Measurements from ENCODE around the gene CRACR2B.

Gene CRACR2B

DNA sequence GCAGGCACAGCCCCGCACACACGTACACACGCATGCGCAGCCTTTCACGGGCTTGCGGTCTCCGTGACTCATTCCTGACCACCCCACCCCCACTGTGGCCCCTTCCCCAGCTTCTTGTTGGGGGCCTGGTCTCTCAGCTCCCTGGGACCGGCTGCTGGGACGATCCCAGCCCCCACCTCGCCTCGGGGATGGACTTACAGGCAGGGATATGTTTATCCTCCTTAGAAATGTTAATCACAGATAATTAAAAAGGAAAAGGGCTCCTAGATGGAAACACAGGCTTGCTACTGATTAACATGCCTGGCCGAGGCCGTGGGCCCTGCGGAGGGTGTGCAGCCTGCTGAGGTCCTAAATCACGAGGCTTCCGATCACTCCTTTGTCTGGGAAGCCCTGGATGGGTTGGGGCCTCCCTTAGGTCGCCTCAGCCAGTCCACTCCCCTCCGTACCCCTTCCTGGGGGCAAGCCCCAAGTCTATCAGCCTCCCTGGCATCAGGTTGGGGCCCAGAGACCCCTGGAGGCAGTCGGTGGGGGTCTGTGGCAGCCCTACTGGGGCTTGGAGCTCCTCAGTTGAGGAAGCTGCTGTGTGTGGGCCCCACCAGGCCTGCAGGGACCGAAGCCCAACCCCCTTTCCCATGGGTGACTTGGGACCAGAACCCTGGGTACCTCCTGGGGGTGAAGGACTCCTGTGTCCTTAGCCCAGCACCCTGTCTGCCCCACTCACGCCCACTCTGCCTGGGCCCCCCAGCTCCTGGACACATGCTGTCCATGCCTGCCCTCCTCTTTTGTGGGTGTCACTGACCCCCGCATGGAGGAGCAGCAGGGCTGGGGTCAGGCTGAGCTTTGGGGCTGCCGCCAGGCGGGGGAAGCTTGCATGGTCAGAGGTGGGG is 35.5 kb downstream of the CRACR2B start:
- H3K36me3 ChIP-seq (ENCODE audit: control insufficient read depth, insufficient read depth, low read length), result no peaks in the 10 kb centered on the region; the same call in 1 of the 2 replicates

DNA sequence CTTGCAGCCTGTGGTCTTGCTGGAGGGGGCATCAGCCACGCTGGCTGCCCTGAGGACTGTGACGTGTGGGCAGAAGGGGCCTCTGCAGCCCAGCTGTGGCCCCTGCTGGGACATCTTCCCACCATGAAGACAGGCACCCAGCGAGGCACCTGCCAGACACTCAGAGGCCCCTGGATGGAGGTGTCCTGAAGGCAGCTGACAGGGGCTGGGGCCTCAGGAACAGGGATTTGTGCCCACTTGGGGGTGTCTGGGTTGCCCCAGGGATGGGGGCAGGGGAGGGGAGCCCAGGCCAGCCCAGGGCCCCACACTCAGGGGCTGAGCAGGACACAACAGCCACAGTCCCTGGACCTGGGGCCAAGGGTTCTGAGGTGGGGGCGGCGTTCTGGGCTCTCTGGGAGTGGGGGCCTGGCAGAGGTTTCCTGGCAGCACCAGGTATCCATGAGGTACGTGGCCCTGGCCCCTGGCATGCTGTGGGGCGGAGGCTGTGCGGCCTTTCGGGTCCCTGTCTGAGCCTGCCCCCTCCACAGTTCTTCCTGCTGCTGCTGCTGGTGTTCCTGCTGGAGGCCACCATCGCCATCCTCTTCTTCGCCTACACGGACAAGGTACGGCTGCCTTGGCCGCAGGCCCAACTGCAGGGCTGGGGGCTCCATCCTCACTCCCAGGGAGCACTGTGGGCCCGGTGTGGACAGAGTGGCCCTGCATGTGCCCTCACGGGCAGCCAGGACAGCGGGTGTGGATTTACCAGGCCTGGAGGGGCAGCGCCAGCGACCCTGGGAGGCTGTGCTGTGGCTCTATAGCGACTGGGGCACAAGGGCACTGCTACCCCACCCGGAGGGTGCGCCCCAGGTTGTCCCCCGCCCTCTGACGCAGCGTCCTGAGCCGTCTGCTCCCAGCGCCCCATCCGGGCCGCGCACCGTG is 36.5 kb downstream of the CRACR2B start:
- no peaks in the 10 kb centered on the region; the same call in 1 of the 2 replicates for H3K36me3 ChIP-seq (ENCODE audit: control insufficient read depth, insufficient read depth, low read length)
- H3K27me3 ChIP-seq (replicated peaks; ENCODE audit: control insufficient read depth, insufficient read depth, low read length), result no peaks in the 10 kb centered on the region
- no peak overlapping the region for H3K4me3 ChIP-seq (replicated peaks; ENCODE audit: low read depth, low read length)
- TF ChIP-seq, protein P1, sequence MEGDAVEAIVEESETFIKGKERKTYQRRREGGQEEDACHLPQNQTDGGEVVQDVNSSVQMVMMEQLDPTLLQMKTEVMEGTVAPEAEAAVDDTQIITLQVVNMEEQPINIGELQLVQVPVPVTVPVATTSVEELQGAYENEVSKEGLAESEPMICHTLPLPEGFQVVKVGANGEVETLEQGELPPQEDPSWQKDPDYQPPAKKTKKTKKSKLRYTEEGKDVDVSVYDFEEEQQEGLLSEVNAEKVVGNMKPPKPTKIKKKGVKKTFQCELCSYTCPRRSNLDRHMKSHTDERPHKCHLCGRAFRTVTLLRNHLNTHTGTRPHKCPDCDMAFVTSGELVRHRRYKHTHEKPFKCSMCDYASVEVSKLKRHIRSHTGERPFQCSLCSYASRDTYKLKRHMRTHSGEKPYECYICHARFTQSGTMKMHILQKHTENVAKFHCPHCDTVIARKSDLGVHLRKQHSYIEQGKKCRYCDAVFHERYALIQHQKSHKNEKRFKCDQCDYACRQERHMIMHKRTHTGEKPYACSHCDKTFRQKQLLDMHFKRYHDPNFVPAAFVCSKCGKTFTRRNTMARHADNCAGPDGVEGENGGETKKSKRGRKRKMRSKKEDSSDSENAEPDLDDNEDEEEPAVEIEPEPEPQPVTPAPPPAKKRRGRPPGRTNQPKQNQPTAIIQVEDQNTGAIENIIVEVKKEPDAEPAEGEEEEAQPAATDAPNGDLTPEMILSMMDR (IDR thresholded peaks at IDR 0.05; ENCODE audit: insufficient read depth, low read length, poor library complexity, severe bottlenecking), result no peak
- no peak for DNase-seq (ENCODE audit: extremely low read depth, insufficient read length)

More for the DNA sequence above, 35.5 kb downstream of the CRACR2B start:
- Histone ChIP-seq H3K4me3 (replicated peaks; ENCODE audit: low read depth, low read length) (no peak overlapping the region), H3K27me3 (replicated peaks; ENCODE audit: control insufficient read depth, insufficient read depth, low read length) (no peaks in the 10 kb centered on the region)
- DNase-seq (ENCODE audit: extremely low read depth, insufficient read length), result no peak
- TF ChIP-seq, protein P1 (IDR thresholded peaks at IDR 0.05; ENCODE audit: insufficient read depth, low read length, poor library complexity, severe bottlenecking), result no peak

DNA sequence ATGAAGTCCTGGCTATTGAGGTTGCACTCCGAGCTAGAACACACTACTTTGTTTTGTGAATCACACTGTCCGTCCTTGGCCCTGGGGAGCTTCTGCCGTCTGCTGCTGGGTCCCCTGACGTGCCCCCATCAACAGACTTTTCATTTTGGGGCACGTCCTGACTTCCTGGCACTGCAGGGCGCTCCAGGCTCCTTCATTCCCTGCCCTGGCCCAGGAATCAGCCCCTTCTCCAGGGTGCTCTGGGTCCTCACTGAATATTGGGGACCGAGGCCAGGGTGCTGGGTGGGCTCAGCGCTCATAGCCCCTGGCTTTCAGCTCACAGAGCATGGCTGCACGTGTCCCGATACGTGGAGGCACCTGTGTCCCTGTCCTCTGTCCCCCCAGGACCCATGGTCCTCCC is 37.2 kb downstream of the CRACR2B start:
- no peaks in the 10 kb centered on the region for H3K27me3 ChIP-seq (replicated peaks; ENCODE audit: control insufficient read depth, insufficient read depth, low read length)
- TF ChIP-seq, protein P1 (IDR thresholded peaks at IDR 0.05; ENCODE audit: insufficient read depth, low read length, poor library complexity, severe bottlenecking), result no peak
- no peak for DNase-seq (ENCODE audit: extremely low read depth, insufficient read length)
- H3K36me3 ChIP-seq (ENCODE audit: control insufficient read depth, insufficient read depth, low read length), result no peaks in the 10 kb centered on the region; the same call in 1 of the 2 replicates
- no peak overlapping the region for H3K4me3 ChIP-seq (replicated peaks; ENCODE audit: low read depth, low read length)

DNA sequence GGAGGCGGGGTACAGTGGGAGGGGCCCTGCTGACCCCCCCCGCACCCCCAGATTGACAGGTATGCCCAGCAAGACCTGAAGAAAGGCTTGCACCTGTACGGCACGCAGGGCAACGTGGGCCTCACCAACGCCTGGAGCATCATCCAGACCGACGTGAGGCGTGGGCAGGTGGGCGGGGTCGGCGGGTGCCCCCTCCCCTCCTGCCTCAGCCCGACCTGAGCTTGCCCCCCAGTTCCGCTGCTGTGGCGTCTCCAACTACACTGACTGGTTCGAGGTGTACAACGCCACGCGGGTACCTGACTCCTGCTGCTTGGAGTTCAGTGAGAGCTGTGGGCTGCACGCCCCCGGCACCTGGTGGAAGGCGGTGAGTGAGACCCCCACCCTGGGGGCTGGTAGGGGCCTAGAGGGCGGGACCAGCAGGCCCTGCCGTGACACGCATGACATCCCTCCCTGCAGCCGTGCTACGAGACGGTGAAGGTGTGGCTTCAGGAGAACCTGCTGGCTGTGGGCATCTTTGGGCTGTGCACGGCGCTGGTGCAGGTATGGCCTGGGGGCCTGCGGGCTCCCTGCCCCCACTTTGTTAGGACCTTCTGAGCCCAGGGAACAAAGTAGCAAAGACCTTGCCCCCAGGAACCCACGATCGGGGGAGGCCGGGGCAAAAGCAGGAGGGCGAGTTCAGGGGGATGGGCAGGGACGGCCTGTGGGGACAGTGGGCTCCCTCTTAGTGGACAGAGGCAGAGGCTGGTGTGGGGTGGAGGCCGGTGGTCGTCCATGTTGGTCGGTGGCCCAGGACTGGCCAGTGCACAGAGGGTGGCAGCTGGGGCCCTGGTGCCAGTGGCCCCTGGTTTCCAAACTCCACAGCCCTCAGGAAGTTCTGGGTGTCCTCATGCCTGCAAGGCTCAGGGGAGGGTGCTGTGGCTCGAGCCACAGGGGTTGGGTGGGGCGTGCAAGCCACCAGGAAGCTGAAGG is 38.0 kb downstream of the CRACR2B start:
- TF ChIP-seq, protein P1 (IDR thresholded peaks at IDR 0.05; ENCODE audit: insufficient read depth, low read length, poor library complexity, severe bottlenecking), result no peak
- H3K4me3 ChIP-seq (replicated peaks; ENCODE audit: low read depth, low read length), result no peak overlapping the region
- no peaks in the 10 kb centered on the region; the same call in 1 of the 2 replicates for H3K36me3 ChIP-seq (ENCODE audit: control insufficient read depth, insufficient read depth, low read length)
- no peak for DNase-seq (ENCODE audit: extremely low read depth, insufficient read length)
- H3K27me3 ChIP-seq (replicated peaks; ENCODE audit: control insufficient read depth, insufficient read depth, low read length), result no peaks in the 10 kb centered on the region

DNA sequence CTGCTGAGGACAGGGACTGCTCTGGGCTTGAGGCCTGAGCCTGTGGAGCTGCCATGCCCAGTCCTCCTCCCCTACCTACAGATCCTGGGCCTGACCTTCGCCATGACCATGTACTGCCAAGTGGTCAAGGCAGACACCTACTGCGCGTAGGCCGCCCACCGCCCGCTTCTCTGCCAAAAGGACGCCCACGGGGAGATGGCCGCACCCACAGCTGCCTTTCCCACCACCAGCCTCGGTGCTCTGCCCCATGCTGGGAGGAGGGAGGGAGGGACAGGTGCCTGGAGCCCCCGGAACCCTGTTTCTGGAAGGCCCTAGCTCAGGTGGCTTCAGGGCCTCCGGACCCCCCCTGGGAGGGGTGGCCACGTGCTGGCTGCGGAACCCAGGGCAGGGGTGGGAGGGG is 38.8 kb downstream of the CRACR2B start:
- TF ChIP-seq, protein P1 (IDR thresholded peaks at IDR 0.05; ENCODE audit: insufficient read depth, low read length, poor library complexity, severe bottlenecking), result no peak
- no peaks in the 10 kb centered on the region; the same call in 1 of the 2 replicates for H3K36me3 ChIP-seq (ENCODE audit: control insufficient read depth, insufficient read depth, low read length)
- H3K27me3 ChIP-seq (replicated peaks; ENCODE audit: control insufficient read depth, insufficient read depth, low read length), result no peaks in the 10 kb centered on the region
- H3K4me3 ChIP-seq (replicated peaks; ENCODE audit: low read depth, low read length), result no peak overlapping the region
- no peak for DNase-seq (ENCODE audit: extremely low read depth, insufficient read length)
